Stimulated activated CD4-positive, alpha-beta T cell treated with anti-CD3 and anti-CD28 coated beads, Interleukin-4, amount 100 ng/mL, for 24 hours (primary cell): ENCODE results near the gene AKAP1.

Experiments
- DNase-seq: peaks from one replicate; pipeline ENCODE4 v3.0.0-alpha.2; 2020

Gene AKAP1

DNA sequence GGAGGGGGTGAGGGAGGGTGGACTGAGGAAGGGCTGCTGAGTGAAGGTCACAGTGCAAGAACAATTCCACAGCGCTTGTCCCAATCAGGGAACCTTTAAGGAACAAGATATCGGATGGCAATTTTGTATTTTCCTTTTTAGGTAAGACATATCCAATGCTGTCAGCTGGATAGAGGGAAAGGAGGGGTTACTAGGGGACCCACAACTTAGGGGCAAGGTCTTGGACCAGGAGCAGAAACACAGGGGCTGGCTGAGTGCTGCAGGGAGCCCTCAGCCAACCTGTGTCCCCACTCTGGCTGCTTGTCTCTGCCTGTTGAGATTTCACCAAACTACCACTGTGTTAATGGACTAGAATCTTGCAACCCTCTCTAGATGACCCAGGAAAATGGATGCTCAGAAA lies 47.6 kb downstream of the AKAP1 start:
- DNase-seq = no peak

DNA sequence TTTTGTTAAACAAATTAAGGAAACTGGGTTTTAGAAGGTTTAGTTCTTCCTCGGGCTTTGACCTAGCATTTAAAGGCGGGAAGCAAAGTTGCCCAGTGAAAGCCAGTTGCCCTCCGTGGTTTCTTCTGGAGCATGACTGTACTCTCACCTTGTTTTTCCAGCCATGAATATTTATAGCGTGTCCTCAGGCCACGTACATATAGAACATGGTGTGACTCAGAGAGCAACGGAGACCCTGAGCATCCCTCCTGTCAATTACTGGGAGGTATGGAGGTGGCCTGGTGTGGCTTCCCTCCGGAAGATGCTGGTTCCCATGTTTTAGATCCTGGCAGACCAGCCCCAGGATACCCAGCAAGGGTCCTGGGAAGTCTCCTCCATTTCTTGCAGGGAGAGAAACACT lies 48.4 kb downstream of the AKAP1 start:
- no peak for DNase-seq

DNA sequence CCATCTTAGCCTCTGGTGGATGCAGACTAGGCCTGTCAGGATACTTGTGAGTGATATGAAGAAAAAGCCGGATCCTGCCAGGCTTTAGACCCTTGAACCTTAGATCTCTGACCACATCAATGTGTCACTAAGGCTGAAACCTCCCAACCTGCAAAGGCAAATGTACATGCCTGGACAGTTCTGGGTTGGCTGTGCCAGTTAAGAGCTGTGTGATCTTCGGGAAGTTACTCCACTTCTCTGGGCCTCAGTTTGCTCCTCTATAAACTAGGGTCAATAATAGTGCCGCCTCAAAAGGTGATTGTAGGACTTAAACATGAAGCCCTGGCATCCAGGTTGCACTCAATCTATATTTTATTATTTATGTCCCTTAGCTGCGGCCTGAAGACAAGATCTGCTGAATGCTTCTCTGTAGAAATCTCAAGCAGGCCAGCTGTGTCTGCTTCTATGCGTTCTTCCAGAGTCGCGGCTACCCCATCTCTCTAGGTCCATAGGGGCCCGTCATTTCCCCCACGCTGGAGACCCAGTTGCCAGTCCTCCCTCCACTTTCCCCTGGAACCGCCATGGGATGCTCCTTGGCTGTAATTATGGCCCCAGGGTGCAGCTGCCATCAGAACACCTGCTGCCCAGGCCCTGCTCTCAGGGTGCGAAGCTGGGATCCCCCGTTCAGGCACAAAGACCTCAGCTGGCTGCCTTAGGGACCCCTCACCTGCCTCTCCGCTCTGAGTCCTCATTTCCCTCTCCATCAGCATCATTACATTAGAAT lies 50.2 kb downstream of the AKAP1 start:
- no peak for DNase-seq

DNA sequence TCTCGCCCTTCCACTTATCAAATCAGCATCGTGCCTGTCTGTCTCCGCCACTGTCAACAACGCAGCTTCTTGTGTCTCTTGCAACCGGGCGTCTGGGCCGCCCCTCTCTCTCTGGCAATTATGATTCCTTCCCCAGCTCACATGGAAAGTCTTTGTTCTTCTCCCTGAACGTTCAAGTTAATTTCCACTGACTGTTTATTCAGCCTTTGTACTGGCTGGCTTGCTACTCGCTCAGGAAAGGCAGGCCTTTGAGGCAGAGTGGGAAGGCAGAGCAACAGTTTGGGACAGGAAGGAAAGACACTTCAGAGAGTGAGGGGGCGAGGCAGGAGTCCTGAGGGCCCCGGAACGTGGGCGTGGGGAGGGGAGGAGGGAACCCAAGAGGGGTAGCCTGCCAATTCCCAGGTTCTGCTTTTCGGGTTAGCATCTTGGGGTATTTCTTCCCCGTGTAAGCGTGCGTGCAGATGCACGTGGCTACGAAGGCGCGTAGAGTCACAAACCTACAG lies 50.8 kb downstream of the AKAP1 start:
- no peak for DNase-seq

DNA sequence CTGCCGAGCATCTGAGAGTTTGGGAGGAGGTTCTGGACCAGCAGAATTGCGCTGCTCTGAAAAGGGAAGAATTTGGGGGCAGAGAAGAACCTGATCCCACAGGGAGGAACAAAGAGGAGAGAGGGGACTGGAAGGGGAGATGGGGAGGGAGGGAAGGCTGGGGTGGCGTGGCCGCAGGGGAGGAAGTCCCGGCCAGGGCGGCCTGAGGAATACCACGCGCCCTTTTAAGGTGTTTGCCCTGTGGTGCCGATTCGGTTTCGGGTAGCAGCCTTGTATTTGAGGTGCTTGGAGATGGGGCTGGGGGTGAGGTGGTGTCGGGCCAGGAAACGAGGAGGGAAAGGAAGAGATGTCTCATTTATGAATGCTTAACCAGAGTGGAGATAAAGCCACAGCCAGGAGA lies 51.3 kb downstream of the AKAP1 start:
- DNase-seq = no peak

DNA sequence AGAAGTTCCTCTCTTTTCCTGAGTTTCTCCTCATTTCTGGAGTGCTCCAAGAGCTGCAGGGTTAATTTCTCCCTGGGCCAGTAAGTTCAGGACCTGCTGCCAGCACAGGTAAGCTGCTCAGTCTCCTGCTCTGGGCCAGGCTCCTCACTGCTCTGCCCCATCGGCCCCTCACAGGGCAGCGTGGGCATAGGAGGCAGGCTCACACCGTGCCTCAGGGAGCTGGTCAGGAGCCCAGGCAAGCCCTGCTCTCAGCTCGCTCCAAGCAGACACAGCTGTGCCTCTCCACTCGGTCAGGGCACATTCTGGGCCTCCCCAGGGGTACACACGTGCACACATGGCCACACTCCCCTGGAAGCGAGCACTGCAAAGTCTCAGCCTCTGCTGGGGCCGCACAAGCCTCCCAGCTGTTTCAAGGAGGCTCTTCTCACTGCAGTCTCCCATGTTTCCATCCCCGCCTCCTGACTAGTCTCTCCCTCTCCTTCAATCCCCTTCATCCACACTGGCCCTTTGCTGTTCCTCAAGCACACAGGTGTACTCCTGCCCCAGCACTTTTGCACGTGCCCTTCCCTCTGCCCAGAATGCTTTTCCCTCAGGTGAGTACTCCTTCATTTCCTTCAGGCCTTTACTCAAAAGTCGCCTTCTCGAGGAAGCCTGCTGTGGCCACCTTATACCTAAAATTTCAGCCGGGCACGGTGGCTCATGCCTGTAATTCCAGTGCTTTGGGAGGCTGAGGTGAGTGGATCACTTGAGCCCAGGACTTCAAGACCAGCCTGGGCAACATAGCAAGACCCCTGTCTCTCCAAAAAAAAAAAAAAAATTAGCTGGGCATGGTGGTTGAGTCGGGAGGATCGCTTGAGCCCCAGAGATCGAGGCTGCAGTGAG lies 53.2 kb downstream of the AKAP1 start:
- DNase-seq = no peak

DNA sequence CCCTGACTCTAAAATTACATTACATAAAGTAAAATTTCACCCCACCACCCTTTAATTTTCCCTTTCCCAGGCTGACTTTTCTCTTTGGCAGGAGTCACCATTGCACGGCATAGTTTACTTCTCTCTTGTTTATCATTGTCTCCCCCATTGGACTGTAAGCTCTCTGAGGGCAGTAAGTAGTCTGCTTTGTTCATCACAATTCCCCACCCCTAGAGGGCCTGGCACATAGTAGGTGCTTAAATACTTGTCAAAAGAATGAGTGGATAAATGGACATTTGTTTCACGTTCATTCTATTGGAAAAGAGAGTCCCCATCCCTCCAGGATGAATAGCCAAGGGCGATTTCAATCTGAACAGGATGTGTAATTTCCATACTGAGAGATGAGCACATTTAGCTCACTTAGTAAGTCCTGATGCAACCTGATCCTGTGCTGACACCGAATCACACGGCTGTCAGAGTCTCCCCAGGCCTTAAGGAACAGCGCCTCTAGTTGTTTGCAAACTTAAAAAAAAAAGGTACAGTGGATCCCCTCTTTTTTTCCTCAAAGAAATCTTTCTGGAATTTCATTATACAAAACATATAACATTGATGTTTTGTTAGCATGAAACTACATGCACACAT lies 54.0 kb downstream of the AKAP1 start:
- DNase-seq = no peak

DNA sequence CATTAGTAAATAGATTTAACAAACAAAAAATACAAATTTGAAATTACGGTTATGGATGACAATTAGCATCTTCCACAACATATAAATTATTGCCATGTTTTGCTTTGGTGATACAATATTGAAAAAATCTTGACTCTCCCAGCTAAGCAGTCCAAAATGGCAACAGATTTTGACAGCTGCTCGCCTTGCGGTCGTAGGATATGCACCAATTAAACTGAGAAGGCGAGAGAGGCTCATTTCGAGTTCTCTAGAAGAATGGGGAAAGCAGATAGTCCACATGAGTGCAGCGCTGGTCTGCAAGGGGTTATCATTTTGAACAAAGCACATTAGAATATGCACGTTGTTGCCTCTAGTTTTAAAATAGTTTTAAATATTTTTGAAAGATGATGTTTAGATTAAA lies 55.3 kb downstream of the AKAP1 start:
- DNase-seq = no peak

DNA sequence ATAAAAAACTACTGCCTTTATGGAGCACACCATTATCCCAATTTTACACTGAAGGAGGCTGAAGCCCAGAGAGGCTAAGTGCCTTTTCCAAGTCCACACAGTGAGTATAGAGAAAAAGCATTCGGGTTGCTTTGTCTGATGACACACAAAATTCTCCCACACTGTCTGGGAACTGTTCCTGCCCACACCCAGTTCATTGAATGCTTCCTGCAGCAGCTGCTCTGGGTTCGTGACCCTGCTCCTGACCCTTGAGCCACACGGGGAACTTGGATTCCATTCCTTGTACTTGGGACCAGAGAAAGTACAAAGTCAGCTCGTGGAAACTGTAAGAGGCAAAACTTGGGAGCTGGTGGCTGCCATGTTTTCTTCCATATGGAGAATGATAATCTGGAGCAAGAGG lies 57.9 kb downstream of the AKAP1 start:
- DNase-seq = no peak

DNA sequence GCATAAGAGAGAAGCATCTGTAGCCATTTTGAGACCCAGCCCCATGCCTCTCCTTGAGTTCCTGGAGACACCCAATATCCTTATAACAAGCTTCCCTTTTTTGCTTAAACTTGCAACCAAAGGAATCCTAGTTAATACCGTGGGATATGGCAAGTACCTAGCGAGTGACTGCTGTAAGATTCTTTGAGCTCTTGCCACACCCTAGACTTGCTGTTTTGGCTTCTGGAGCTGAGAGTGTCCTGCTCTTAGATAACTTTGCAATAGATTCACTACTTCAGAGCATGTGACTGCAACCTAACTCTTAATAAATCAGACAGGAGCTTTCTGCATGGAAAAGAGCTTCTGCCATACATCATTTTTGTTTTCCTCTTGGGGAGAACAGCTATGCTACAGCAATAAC lies 58.3 kb downstream of the AKAP1 start:
- DNase-seq = no peak

DNA sequence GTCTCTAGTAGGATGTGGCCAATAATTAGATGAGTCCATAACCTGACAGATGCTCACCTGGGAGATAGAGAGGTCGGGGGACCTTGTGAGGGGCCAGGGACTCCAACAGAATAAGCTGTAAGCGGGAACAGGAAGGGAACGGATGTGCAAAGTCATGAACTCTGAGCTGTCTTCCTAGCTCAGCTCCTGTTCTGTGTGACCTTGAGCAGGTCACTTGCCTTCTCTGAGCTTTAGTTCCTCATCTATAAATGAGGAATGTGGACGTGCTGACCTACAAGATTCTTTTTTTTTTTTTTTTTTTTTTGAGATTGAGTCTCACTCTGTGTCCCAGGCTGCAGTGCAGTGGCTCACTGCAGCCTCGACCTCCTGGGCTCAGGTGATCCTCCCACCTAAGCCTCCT lies 58.9 kb downstream of the AKAP1 start:
- no peak for DNase-seq

DNA sequence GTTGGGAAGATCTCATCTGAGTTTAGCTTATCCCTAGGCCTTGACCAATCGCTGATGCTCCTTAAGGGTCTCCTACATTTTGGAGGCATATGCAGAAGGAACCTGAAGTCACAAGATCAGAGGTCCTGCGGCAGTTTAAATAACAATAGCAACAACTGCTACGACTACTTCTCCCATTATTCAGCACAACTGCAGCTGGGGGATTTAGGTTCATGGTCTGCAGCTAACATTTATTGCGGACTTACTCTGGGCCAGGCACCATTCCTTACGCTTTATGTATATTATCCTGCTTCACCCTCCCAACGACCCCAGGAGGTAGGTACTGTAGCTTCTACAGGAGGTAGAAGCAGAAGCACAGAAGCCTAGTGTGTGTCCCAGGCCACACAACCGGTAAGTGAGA lies 59.5 kb downstream of the AKAP1 start:
- DNase-seq = no peak

DNA sequence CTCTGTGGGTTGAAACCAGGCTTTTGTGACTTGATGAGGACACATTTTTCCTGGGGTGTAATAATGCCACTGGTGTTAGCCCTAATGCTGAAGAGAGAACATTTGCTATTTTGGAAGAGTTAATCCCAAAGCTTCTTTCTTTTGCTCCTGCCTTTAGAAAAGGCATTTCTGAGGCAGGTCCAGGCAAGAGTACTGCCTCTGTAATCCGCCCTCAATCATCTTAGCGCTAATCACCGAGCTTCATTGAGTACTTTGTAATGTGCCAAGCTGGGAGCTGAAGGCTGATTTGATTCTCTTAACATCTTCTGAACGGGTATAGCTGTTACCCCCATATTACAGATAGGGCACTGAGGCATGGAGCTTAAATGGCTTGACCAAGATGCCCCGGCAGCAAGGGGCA lies 60.3 kb downstream of the AKAP1 start:
- no peak for DNase-seq

DNA sequence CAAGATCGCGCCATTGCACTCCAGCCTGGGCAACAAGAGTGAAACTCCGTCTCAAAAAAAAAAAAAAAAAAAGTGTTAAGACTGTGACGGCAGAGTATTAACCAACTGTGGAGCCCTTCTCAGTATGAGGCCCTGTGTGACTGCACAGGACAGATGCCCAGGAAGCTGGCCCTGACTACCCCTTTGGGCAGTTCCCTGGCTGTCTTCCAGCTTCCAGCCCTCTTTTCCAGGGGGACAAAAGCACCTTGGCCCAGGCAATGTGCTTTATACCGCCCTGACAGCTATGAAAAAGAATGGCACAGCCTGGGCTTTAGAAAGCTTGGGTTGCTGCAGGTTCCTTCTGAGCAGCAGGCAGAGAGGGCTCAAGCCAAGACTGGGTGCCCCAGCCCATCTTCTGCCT lies 61.2 kb downstream of the AKAP1 start:
- DNase-seq = no peak

DNA sequence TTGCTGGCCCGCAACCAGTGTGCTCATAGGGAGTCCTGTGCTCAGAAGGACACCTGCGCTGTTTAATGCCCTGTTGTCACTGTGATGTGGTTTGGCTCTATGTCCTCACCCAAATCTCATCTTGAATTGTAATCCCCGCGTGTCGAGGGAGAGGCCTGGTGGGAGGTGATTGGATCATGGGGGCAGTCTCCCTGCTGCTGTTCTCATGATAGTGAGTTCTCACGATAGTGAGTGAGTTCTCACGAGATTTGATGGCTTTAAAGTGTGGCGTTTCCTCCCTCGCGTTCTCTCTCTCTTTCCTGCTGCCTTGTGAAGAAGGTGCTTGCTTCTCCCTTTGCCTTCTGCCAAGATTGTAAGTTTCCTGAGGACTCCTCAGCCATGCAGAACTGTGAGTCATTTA lies 66.8 kb downstream of the AKAP1 start:
- DNase-seq = no peak

DNA sequence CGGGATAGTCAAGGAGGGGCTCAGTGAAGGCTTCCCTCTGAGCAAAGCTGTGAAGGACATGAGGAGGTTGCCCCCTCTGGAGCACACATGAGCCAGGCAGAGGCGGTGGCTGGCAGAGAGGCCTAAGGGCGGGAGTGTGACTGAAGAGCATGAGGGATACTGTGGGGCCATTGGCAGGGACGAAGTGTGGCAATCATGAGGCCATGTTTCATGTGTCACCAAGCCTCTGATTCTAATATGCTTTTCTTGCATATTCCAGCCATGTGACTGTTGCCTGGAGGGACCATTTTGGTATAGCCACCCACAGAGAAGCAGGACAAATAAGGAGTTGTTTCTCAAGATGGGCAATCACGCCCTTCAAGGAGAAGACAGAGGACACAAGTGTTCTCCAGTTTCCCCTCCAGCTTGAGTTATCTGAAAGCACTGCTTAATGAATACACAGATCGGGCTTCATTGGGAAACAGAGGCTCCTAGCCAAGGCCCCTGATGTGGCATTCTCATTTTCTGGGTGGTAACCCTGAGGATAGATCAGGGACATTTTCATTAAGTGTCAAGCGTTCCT lies 68.0 kb downstream of the AKAP1 start:
- no peak for DNase-seq

DNA sequence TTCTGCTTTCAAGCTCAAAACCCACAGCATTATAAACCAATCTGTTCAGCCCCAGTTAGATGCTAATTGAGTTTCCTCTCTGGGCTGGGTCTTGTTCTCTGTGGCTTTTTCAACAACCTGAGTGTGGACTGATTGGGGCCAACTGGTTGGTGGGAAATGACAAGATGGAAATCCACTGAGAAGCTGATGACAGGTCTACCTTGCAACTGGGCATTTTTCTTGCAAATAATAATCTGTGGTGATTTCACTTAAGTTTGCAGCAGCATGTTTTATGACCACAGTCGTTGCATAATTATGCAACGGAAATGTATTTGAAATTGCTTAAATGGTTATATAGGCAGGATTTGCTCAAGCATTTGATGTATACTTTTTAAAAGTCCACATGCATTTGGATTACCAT lies 69.9 kb downstream of the AKAP1 start:
- no peak for DNase-seq

DNA sequence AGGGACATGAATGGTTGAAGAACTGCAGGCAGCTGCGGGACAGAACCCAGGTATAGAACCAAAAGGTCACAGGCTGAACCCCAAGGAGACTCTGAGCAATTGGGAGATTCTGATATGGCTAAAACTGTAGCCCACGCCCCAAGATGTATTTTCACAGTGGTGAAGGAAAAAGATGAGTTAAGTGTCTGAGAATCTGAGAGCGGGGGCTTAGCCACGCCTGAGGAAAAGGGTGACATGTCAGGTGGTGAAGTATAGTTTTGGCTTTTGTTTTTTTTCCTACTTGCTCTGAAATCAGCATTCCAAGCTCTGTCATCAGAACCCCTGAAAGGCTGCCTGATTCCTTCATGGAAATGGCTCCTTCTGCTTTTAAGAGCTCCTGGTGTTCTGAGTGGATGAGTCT lies 73.3 kb downstream of the AKAP1 start:
- DNase-seq = no peak

DNA sequence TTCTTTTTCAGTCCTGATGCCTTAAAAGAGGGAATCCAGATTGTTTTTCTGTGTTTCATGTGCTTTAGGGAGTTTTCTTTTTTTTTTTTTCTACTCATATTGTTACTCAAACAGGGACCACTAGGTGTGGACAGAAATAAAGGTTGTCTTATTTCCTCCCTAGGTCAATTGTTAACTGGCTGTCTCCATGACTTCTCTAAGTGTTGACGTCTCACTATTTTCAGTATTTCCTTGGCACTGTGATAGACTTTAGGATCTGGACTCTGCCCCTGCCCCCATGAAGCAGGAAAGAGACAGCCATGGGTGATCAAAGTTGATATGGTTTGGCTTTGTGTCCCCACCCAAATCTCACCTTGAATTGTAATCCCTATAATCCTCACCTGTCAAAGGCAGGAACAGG lies 73.7 kb downstream of the AKAP1 start:
- DNase-seq = no peak

DNA sequence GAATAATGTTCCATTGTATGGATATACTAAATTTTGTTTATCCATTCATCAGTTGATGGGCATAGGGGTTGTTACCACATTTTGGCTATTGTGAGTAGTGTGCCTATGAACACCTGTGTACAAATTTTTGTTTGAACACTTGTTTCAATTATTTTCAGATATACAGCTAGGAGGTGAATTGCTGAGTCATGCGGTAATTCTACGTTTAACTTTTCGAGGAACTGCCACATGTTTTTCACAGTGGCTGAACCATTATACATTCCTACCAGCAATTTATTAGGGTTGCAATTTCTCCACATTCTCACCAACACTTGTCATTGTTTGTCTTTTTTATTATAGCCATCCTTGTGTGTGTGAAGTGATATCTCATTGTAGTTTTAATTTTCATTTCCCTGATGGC lies 75.6 kb downstream of the AKAP1 start:
- no peak for DNase-seq

DNA sequence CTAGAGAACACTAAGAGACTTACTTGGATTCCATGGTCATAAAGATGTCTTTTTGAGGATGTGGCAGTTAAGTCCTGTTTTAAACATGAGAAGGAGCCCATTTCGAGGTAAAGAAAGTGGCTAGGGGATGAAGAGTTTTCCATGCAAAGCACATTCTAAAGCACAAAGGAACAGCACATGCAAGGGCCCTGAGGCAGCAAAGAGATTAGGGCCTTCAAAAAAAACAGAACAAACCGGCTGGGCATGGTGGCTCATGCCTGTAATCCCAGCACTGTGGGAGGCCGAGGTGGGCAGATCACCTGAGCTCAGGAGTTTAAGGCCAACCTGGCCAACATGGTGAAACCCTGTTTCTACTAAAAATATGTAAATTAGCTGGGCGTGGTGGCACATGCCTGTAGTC lies 79.8 kb downstream of the AKAP1 start:
- no peak for DNase-seq

DNA sequence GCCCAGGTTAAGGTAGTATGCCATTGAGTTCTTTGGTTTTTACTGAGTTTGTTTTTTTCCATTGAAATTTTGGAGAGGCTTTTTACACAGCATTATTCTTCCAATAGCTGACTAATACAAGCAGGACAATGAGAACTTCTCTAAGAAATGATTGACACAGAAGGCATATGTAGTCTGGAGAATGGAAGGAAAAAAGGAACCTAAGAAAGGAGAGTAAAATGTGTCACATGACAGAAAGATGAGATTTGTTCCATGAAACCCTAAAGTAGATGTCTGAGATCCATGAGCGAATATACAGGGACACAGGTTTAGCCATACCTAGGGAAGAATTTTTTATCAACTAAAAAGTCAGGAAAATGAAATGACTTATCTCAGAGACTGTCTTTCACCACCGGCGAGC lies 80.7 kb downstream of the AKAP1 start:
- DNase-seq = no peak

DNA sequence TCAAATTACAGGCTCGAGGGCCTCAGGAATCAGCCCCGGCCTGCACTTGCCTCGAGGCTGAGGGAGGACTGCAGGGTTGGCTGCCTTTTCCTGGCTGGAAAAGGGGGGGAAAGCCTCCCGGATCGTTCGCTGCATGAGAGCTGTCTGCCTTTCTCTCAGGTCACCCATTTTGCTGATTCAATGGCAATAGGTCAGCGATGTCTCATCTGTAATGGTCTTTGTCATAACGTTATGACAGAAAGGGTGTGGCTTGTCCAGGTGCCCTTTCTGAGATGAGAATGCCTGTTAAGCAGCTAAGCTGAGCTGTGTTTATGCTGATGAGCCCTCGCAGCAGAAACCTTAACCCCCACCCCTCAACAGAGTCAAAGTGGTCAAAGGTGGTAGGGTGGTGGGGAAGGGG lies 81.8 kb downstream of the AKAP1 start:
- DNase-seq = no peak

DNA sequence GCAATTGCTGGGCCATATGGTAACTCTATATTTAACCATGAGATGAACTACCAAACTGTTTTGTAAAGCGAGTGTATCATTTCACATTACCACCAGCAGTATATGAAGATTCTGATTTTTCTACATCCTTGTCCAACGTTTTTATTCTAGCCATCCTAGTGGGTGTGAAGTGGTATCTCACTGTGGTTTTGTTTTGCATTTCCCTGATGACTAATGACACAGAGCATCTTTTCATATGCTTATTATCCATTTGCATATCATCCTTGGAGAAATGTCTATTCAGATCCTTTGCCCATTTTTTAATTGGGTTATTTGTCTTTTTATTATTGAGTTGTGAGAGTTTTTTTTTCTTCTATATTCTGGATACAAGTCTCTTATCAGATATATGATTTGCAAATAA lies 83.6 kb downstream of the AKAP1 start:
- DNase-seq = no peak
